Esophagus squamous epithelium (tissue), 5 donors: ENCODE data around the gene EDDM13. TPM values are rescaled to one million over a fixed set of nuclear protein-coding genes. Genes with fewer than 3 reads are reported as not detected.
A peak's percentile ranks its signal among the peaks of the same experiment; 100 is the strongest.

ENCODE experiments used
- DNase-seq: peaks from one replicate; lab custom pipeline; 2025; lab: John Stamatoyannopoulos, UW
- H3K27ac ChIP-seq, 4 donors: fragments of 200-600 bp; sonication (generic); one replicate each; pipeline ENCODE4 v1.5.1; 2016 to 2019; ENCODE audit warnings: mild to moderate bottlenecking in 1 of 4
- H3K27me3 ChIP-seq, 4 donors: fragments of 200-600 bp; sonication (generic); 1 replicate in 3 of 4; 2 replicates in 1 of 4; pipeline versions ENCODE4 v1.5.1 to v1.6.0; 2017 to 2021; ENCODE audit warnings: antibody characterized with exemption in 1 of 4
- H3K36me3 ChIP-seq, 3 donors: fragments of 200-600 bp; sonication (generic); one replicate each; pipeline ENCODE4 v1.5.1; 2016 to 2019
- H3K4me1 ChIP-seq, 3 donors: fragments of 200-600 bp; sonication (generic); one replicate each; pipeline ENCODE4 v1.5.1; 2017 to 2019
- H3K4me3 ChIP-seq, 4 donors: fragments of 200-600 bp; sonication (generic); 1 replicate in 3 of 4; 2 replicates in 1 of 4; pipeline ENCODE4 v1.5.1; 2016 to 2019; ENCODE audit warnings: mild to moderate bottlenecking in 2 of 4, moderate library complexity in 1 of 4
- H3K9me3 ChIP-seq, 3 donors: fragments of 200-600 bp; sonication (generic); one replicate each; pipeline ENCODE4 v1.5.1; 2016 to 2019
- POLR2A ChIP-seq, 4 donors: fragments of 450-650 bp; IDR thresholded peaks; one replicate each; pipeline ENCODE4 v1.6.1; 2017; ENCODE audit warnings: antibody characterized with exemption in 4 of 4, mild to moderate bottlenecking in 4 of 4, moderate library complexity in 3 of 4
- WGBS, 2 donors: methylation state at CpG; one replicate each; pipeline ENCODE4 v1.1.5; 2018; 5-methylcytosine and 5-hydroxymethylcytosine counted together
- intact Hi-C: fragments of 100-400 bp; cut with DNase I; formaldehyde crosslinking; loops from one replicate; pipeline ENCODE4 v1.15.0; 2022
- total RNA-seq, 4 donors: library from RNA; depleted of rRNA; stranded (reverse); fragments of >200 nt; gene quantifications; one replicate each; pipeline ENCODE4 v1.1.0, GENCODE V29; 2016
- TF ChIP-seq, protein P1 (sequence below), 6 experiments: fragments of 450-650 bp in 4 of 6; fragments of 200-600 bp in 2 of 6; sonication (generic) in 2 of 6; IDR thresholded peaks; one replicate each; pipeline ENCODE4 v1.5.1; 2016 to 2019; ENCODE audit warnings: antibody characterized with exemption in 6 of 6, mild to moderate bottlenecking in 4 of 6, moderate library complexity in 4 of 6
- donor health status: DM: yes; HTN: yes; CAD: no.

Gene EDDM13
- total RNA-seq, 4 donors from 2014 or later, result 0.95 to 2.4 TPM; not detected in 2

DNA sequence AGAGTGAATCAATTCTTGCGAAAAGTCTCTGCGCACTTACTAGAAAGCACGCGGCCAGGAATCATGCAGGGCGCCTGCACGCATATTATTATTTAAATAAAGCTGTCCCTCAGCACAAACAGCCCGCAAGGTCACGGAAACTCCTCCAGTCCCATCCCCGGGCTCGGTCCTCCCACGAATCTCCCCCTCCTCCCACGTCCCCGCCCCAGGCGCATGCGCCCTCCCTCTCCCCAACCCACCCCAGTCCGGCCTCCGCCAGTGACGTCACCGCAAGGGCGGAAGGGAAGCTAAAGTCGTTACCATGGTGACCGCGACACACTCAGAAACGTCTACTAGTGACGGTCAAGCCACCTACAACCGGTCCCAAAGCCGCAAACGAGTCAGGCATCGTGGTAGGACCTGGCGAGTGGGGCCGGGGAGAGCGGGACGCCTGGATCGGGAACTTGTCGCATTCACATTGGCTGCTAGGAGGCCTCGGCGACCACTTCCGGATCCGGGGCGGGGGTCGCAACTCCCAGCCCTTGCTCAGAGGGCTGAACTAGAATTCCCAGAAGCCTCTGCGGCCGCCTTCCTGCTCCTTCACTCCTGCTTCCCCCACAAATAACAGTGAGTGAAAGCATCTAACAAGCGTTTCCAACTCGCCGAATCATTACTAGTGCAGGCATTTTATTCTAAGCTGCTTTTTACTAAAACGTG, 42.0 kb downstream of the EDDM13 start, which contains the start of gene ZSCAN5A:
Gene ZSCAN5A (minus strand): TSS at position 459 of the 696 bp plus-strand sequence. CDS start 89,793 bp downstream, outside the sequence.
- peak within 1 kb of the TSS; percentile 95 to 99 (median 96) for H3K27ac ChIP-seq
- no peaks in the 10 kb centered on the region for H3K9me3 ChIP-seq
- intact Hi-C loops, result no loop called here
- TF ChIP-seq POLR2A (IDR thresholded peaks at IDR 0.05), result peak in 2 of 4 donors; percentile 35 to 41
- TF ChIP-seq, protein P1, sequence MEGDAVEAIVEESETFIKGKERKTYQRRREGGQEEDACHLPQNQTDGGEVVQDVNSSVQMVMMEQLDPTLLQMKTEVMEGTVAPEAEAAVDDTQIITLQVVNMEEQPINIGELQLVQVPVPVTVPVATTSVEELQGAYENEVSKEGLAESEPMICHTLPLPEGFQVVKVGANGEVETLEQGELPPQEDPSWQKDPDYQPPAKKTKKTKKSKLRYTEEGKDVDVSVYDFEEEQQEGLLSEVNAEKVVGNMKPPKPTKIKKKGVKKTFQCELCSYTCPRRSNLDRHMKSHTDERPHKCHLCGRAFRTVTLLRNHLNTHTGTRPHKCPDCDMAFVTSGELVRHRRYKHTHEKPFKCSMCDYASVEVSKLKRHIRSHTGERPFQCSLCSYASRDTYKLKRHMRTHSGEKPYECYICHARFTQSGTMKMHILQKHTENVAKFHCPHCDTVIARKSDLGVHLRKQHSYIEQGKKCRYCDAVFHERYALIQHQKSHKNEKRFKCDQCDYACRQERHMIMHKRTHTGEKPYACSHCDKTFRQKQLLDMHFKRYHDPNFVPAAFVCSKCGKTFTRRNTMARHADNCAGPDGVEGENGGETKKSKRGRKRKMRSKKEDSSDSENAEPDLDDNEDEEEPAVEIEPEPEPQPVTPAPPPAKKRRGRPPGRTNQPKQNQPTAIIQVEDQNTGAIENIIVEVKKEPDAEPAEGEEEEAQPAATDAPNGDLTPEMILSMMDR (IDR thresholded peaks at IDR 0.05), result no peak
- peaks cover 0 to 16% (median 0%) of the 10 kb centered on the region in 3 donors for H3K36me3 ChIP-seq
- 0 to 2% methylated on average over 17 to 24 of the region's 47 CpGs for WGBS, 2 donors
- peak; percentile 97 for DNase-seq
- H3K4me1 ChIP-seq, result peaks cover 4 to 25% (median 5%) of the 10 kb centered on the region in 3 donors
- no peaks in the 10 kb centered on the region for H3K27me3 ChIP-seq
- H3K4me3 ChIP-seq, result peak within 1 kb of the TSS; percentile 51 to 92 (median 74)

DNA sequence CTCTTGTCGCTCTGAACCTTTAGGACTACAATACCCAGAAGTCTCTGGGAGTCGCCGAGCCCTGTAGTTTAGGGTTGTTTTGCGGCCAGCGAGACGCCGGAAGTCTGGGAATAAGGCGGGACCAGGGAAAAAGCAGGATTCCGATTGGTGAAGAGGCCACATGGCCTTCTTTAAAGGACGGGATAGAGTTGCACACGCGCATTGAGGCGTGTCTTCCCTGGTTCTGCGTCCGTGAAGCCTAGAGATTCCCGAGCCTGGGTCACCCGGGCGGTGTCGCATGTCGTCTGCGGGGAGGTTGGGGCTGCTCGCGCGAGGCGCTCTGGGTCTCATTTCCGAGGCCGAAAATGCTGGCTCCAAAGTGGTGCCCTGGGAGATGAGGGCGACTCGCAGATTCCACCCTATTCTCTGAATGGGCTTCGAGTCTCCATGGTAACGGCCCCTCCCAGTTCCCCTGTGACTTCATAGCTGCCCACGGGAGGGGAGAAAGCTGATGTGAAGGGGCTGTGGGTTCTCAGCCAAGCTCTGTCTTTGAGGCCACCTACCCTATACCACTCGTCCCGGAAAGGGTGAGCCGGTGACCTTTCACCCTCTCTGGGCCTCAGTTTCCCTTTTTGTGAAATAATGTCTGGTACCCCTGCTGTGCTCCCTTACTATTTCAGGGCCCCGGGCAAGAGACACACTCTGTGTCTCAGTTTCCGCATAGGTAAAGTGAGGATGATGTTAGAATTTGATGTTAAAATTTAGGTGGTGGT, 42.7 kb downstream of the EDDM13 start:
- Histone ChIP-seq H3K36me3 (peaks cover 0 to 16% (median 0%) of the 10 kb centered on the region in 3 donors), H3K27ac (peak overlapping the region; percentile 95 to 99 (median 96)), H3K9me3 (no peaks in the 10 kb centered on the region), H3K4me3 (peak overlapping the region; percentile 51 to 92 (median 74)), H3K27me3 (no peaks in the 10 kb centered on the region), H3K4me1 (peaks cover 4 to 25% (median 5%) of the 10 kb centered on the region in 3 donors)
- intact Hi-C loops, result no loop called here
- DNase-seq, result peak; percentile 68
- 0 to 9% methylated on average over 11 to 36 of the region's 37 CpGs for WGBS, 2 donors
- no peak for TF ChIP-seq POLR2A (IDR thresholded peaks at IDR 0.05)
- TF ChIP-seq, protein P1 (IDR thresholded peaks at IDR 0.05), result no peak

DNA sequence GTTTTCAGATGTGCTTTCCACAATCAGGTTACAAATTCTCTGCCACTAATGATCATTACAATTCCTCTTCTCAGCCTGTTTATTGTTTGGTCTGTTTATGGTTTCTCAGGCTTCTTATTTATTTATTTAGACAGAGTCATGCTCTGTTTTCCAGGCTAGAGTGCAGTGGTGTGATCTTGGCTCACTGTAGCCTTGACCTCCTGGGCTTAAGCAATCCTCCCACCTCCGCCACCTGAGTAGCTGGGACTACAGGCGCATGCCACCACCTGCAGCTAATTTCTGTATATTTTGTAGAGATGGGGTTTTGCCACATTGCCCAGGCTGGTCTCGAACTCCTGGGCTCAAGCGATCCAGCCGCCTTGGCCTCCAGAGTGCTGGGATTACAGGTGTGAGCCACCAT, 44.2 kb downstream of the EDDM13 start:
- H3K4me3 ChIP-seq, result no peak overlapping the region
- no peaks in the 10 kb centered on the region for H3K27me3 ChIP-seq
- H3K9me3 ChIP-seq, result no peaks in the 10 kb centered on the region
- WGBS, 2 donors, result 89 to 98% methylated on average over 5 of the region's 5 CpGs
- DNase-seq, result no peak
- intact Hi-C loops, result no loop called here
- H3K4me1 ChIP-seq, result peaks cover 4 to 25% (median 5%) of the 10 kb centered on the region in 3 donors
- TF ChIP-seq, protein P1 (IDR thresholded peaks at IDR 0.05), result no peak
- no peak for TF ChIP-seq POLR2A (IDR thresholded peaks at IDR 0.05)
- H3K36me3 ChIP-seq, result peaks cover 0 to 10% (median 0%) of the 10 kb centered on the region in 3 donors
- H3K27ac ChIP-seq, result no peak overlapping the region

DNA sequence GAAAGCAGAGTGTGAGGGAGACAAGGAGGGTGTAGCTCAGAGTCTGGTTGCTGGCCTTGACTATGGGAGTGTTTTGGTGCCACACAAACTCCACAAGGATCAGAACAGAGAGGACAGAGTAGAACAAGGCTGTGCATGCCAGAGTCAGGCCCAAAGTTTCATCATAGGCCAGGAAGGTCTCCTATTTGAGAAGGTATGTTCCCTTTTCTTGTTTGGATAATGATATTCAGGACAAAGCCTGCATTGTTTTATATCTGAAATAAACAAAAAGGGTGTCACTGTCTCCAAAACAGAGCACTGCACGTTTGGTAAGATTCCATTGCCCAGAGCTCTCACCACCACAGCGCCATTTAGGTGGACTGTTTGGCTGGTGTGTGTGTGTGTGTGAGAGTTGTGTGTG, 45.2 kb downstream of the EDDM13 start:
- TF ChIP-seq, protein P1 (IDR thresholded peaks at IDR 0.05), result no peak
- no peak for TF ChIP-seq POLR2A (IDR thresholded peaks at IDR 0.05)
- intact Hi-C loops, result no loop called here
- 40 to 49% methylated on average over 2 of the region's 2 CpGs for WGBS, 2 donors

More for the DNA sequence above, 45.2 kb downstream of the EDDM13 start:
- Histone ChIP-seq H3K27me3 (no peaks in the 10 kb centered on the region), H3K9me3 (no peaks in the 10 kb centered on the region), H3K4me1 (peaks cover 4 to 23% (median 5%) of the 10 kb centered on the region in 3 donors), H3K27ac (no peak overlapping the region), H3K4me3 (no peak overlapping the region), H3K36me3 (peaks cover 0 to 3% (median 0%) of the 10 kb centered on the region in 3 donors)
- DNase-seq, result no peak
